K562 (cell line): ENCODE data around the gene TRIM26. TPM values are rescaled to one million over a fixed set of nuclear protein-coding genes. Genes with fewer than 3 reads are reported as not detected.

Experiments
- ATAC-seq: fragments of 200-7000 bp; cut with Tn5 transposase; 3 replicates; pipeline ENCODE4 v1.9.1; 2020; ENCODE audit warnings: moderate library complexity
- Bru-seq: library from RNA; stranded (reverse); fragments of 400-500 nt; gene quantifications from one replicate; lab custom pipeline; 2021; lab: Mats Ljungman, UMichigan
- BruChase-seq, 2 experiments: library from RNA; stranded (reverse); fragments of 400-500 nt; gene quantifications; one replicate each; lab custom pipeline; 2021; lab: Mats Ljungman, UMichigan
- BruUV-seq: library from RNA; stranded (reverse); fragments of 400-500 nt; replicated peaks from 2 replicates; lab custom pipeline; 2021; lab: Mats Ljungman, UMichigan
- CTCF ChIA-PET: fragments of 300-600 bp; formaldehyde crosslinking; extraction: SDS; loops from one replicate; lab custom pipeline; 2021; ENCODE audit warnings: low intra/inter-chr PET ratio; lab: Yijun Ruan, JAX
- POLR2A ChIA-PET: fragments of 300-600, 350-650 bp; sonication (Branson Sonifier 250); formaldehyde crosslinking; extraction: SDS; loops from one replicate; lab custom pipeline; 2021; ENCODE audit warnings: antibody characterized with exemption, inconsistent platforms; lab: Yijun Ruan, JAX
- DNase-seq, 4 experiments: peaks; one replicate each; pipeline versions ENCODE4 v3.0.0 to v3.0.0-alpha.2; 2011 to 2018; ENCODE audit warnings: low spot score in 3 of 4, mixed read lengths in 3 of 4; ENCODE audit errors: extremely low read depth in 1 of 4
- FAIRE-seq: peaks from 2 replicates; lab custom pipeline; 2011; peaks lifted over from hg19 to GRCh38; lab: Jason Lieb, UNC
- H2AFZ ChIP-seq: 2 replicates; pipeline ENCODE4 v1.6.0; 2011; ENCODE audit warnings: low read depth, low read length, control low read depth, inconsistent platforms
- H3K27ac ChIP-seq: fragments of 200-600 bp; 3 replicates; pipeline ENCODE4 v1.8.0; 2011; ENCODE audit warnings: low read depth, mild to moderate bottlenecking, control low read depth, inconsistent platforms, low read length, moderate library complexity, mixed read lengths; ENCODE audit errors: extremely low read depth
- H3K27me3 ChIP-seq, 2 experiments: fragments of 300-600 bp in 1 of 2; 2 replicates in 1 of 2; 3 replicates in 1 of 2; pipeline versions ENCODE4 v1.6.0 to v1.8.0; 2011; ENCODE audit warnings: inconsistent platforms in 2 of 2, low read length in 2 of 2, mild to moderate bottlenecking in 1 of 2, mixed read lengths in 1 of 2, moderate library complexity in 1 of 2; ENCODE audit not compliant: control insufficient read depth in 2 of 2, insufficient read depth in 2 of 2
- H3K36me3 ChIP-seq: fragments of 300-600 bp; 3 replicates; pipeline ENCODE4 v1.8.0; 2011; ENCODE audit warnings: mild to moderate bottlenecking, low read length, inconsistent platforms; ENCODE audit not compliant: control insufficient read depth, insufficient read depth
- H3K4me1 ChIP-seq, 2 experiments: fragments of 200-600 bp in 1 of 2; replicated peaks in 1 of 2; 2 replicates in 1 of 2; 3 replicates in 1 of 2; pipeline versions ENCODE4 v1.5.1 to v1.8.0; 2011; ENCODE audit warnings: inconsistent platforms in 2 of 2, low read length in 2 of 2, mild to moderate bottlenecking in 1 of 2, mixed read lengths in 1 of 2, moderate library complexity in 1 of 2; ENCODE audit not compliant: control insufficient read depth in 2 of 2, insufficient read depth in 2 of 2
- H3K4me2 ChIP-seq: 2 replicates; pipeline ENCODE4 v1.6.1; 2011; ENCODE audit warnings: low read length, control low read depth, inconsistent platforms, mixed read lengths; ENCODE audit not compliant: insufficient read depth
- H3K4me3 ChIP-seq: fragments of 200-600 bp; sonication (generic), shearing (Covaris generic); 2 replicates; pipeline ENCODE4 v1.5.1; 2016; ENCODE audit warnings: control low read depth, inconsistent platforms
- H3K79me2 ChIP-seq: fragments of 200-600 bp; 3 replicates; pipeline ENCODE4 v1.8.0; 2011; ENCODE audit warnings: low read length, inconsistent platforms; ENCODE audit not compliant: control insufficient read depth, insufficient read depth
- H3K9ac ChIP-seq, 2 experiments: 2 replicates each; pipeline versions ENCODE4 v1.6.0 to v1.6.1; 2011; ENCODE audit warnings: low read depth in 2 of 2, low read length in 2 of 2, control low read depth in 1 of 2, inconsistent platforms in 1 of 2, mild to moderate bottlenecking in 1 of 2, mixed read lengths in 1 of 2; ENCODE audit not compliant: insufficient read depth in 1 of 2
- H3K9me1 ChIP-seq: one replicate; pipeline ENCODE4 v1.6.0; 2011; ENCODE audit warnings: inconsistent platforms, mild to moderate bottlenecking, low read length, moderate library complexity; ENCODE audit not compliant: control insufficient read depth, insufficient read depth
- H3K9me3 ChIP-seq: replicated peaks from 2 replicates; pipeline ENCODE4 v1.5.1; 2011; ENCODE audit warnings: low read depth, low read length, inconsistent platforms; ENCODE audit not compliant: control insufficient read depth, insufficient read depth
- H4K20me1 ChIP-seq: replicated peaks from 2 replicates; pipeline ENCODE4 v1.6.1; 2011; ENCODE audit warnings: low read length, inconsistent platforms, mixed read lengths; ENCODE audit not compliant: control insufficient read depth, insufficient read depth
- CXXC5 ChIP-seq: fragments of 250-450 bp; sonication (Bioruptor Pico); IDR thresholded peaks from 2 replicates; pipeline ENCODE4 v1.8.0; 2022; ENCODE audit warnings: inconsistent platforms, mild to moderate bottlenecking, moderate library complexity
- ETV5 ChIP-seq: sonication (generic); formaldehyde crosslinking; IDR thresholded peaks from 2 replicates; pipeline ENCODE4 v1.4.0; 2020; ENCODE audit warnings: low read depth, mild to moderate bottlenecking, missing genetic modification reagents
- YY1 ChIP-seq, 3 experiments: IDR thresholded peaks; 2 replicates each; pipeline ENCODE4 v1.6.1; 2011; ENCODE audit warnings: low read length in 2 of 3, mild to moderate bottlenecking in 2 of 3, moderate library complexity in 2 of 3, borderline replicate concordance in 1 of 3, control low read depth in 1 of 3, low read depth in 1 of 3; ENCODE audit not compliant: insufficient read depth in 3 of 3, insufficient replicate concordance in 2 of 3, control insufficient read depth in 1 of 3, insufficient read length in 1 of 3; ENCODE audit errors: extremely low read depth in 1 of 3
- ZFP30 ChIP-seq: fragments of 250-450 bp; sonication (Bioruptor Pico); IDR thresholded peaks from 2 replicates; pipeline ENCODE4 v1.8.0; 2022; ENCODE audit warnings: moderate library complexity, mild to moderate bottlenecking, inconsistent platforms, borderline replicate concordance
- WGBS: fragments of 100-300 bp; shearing (Covaris generic); methylation state at CpG from one replicate; pipeline ENCODE4 v1.1.6; 2016; ENCODE audit warnings: low coverage, mixed read lengths; ENCODE audit not compliant: insufficient coverage; ENCODE audit errors: missing lambda C conversion rate; 5-methylcytosine and 5-hydroxymethylcytosine counted together
- in situ Hi-C: fragments of 300-500 bp; cut with MboI; formaldehyde crosslinking; loops from 4 replicates; pipeline ENCODE4 v1.15.0; 2018; ENCODE audit warnings: inconsistent platforms, mixed read lengths
- intact Hi-C: fragments of 100-400 bp; cut with micrococcal nuclease; formaldehyde crosslinking; loops from 2 replicates; pipeline ENCODE4 v1.14.2; 2022
- long read RNA-seq, 3 experiments: library from polyadenylated mRNA in 2 of 3; library from RNA in 1 of 3; unstranded in 2 of 3; stranded (forward) in 1 of 3; transcript quantifications; one replicate each; pipeline ENCODE4 v2.0.0, GENCODE V29; 2019 to 2022
- polyA minus RNA-seq, 3 experiments: library from RNA; depleted of rRNA, polyadenylated mRNA; stranded (reverse); fragments of >200 nt; gene quantifications; 2 replicates each; pipeline ENCODE4 v1.2.3, GENCODE V29; 2011
- polyA plus RNA-seq, 8 experiments: library from polyadenylated mRNA; depleted of rRNA in 4 of 8; stranded (reverse) in 5 of 8; unstranded in 3 of 8; fragments of >200 nt; fragmentation: Nextera tagmentation in 2 of 8; fragmentation: Illumina TruSeq in 1 of 8; extraction: Ambion mirVana in 2 of 8; extraction: Trizol in 1 of 8; gene quantifications; 2 replicates each; pipeline versions ENCODE4 v1.2.1 to v1.2.3, GENCODE V29; 2011 to 2014; ENCODE audit warnings: inconsistent platforms in 1 of 8, missing spikeins in 1 of 8
- total RNA-seq, 7 experiments: library from RNA; depleted of rRNA in 6 of 7; stranded (reverse); fragments of >200 nt in 6 of 7; fragmentation: Illumina TruSeq in 2 of 7; extraction: Trizol in 2 of 7; gene quantifications; 2 replicates each; pipeline versions ENCODE4 v1.2.1 to v1.2.3, GENCODE V29; 2011 to 2021; ENCODE audit warnings: low replicate concordance in 1 of 7
- TF ChIP-seq, protein P1 (sequence below): fragments of 250-450 bp; sonication (Bioruptor Pico); IDR thresholded peaks from 2 replicates; pipeline ENCODE4 v1.4.0; 2020
- TF ChIP-seq, protein P2 (sequence below): fragments of 450-650 bp; IDR thresholded peaks from 2 replicates; pipeline ENCODE4 v1.6.1; 2017; ENCODE audit warnings: antibody characterized with exemption, mild to moderate bottlenecking

The TRIM26 gene
- total RNA-seq (2011; cell fraction: chromatin; rRNA removed; ENCODE audit: low replicate concordance) = 2.1 and 2.6 TPM in 2 replicates
- total RNA-seq (2011; cell fraction: nucleolus; rRNA removed) = 1.1 and 1.2 TPM in 2 replicates
- 2.0 and 3.1 TPM in 2 replicates for total RNA-seq (2011; cell fraction: nucleoplasm; rRNA removed)
- total RNA-seq (2014; rRNA removed) = 2.8 and 5.3 TPM in 2 replicates
- total RNA-seq (2014; rRNA removed; fragmentation: Illumina TruSeq; extraction: Trizol) = 2.2 TPM in 2 replicates
- total RNA-seq (2015; rRNA removed; fragmentation: Illumina TruSeq; extraction: Trizol) = 3.7 and 4.3 TPM in 2 replicates
- total RNA-seq (2021) = 5.0 and 5.3 TPM in 2 replicates
- 1.4 and 2.0 TPM in 2 replicates for polyA plus RNA-seq (2011; rRNA removed)
- 1.1 and 1.2 TPM in 2 replicates for polyA plus RNA-seq (2011; cell fraction: cytosol; rRNA removed)
- 1.9 and 2.2 TPM in 2 replicates for polyA plus RNA-seq (2011; cell fraction: nucleus; rRNA removed)
- 3.4 and 3.5 TPM in 2 replicates for polyA plus RNA-seq (2012)
- polyA plus RNA-seq (2014; fragmentation: Illumina TruSeq; extraction: Trizol) = 5.0 and 5.1 TPM in 2 replicates
- polyA plus RNA-seq (2014; fragmentation: Nextera tagmentation; extraction: Ambion mirVana) = 1 to 10 TPM in 1 of 2 experiments, under 1 TPM in 1; 0.80 to 1.1 TPM
- 2.6 and 3.7 TPM in 2 replicates for polyA plus RNA-seq (2014; rRNA removed)
- polyA minus RNA-seq (2011; rRNA and poly(A)+ RNA removed) = 1.2 and 1.3 TPM in 2 replicates
- polyA minus RNA-seq (2011; cell fraction: cytosol; rRNA and poly(A)+ RNA removed) = 1.4 and 1.6 TPM in 2 replicates
- 0.67 and 0.94 TPM in 2 replicates for polyA minus RNA-seq (2011; cell fraction: nucleus; rRNA and poly(A)+ RNA removed)
- Bru-seq, nascent RNA = percentile 60 among the genes with signal in this experiment
- percentile 62 among the genes with signal in this experiment for BruChase-seq, experiment 1, labeled RNA remaining after a 2-hour chase
- BruChase-seq, experiment 2, labeled RNA remaining after a 6-hour chase = percentile 61 among the genes with signal in this experiment
- long read RNA-seq, experiment 1, partial matches to known transcripts = 1 of 6 reads
- long read RNA-seq, experiment 1, other reads (novel, unspliced or antisense) = 5 of 6 reads
- long read RNA-seq, experiment 2, partial matches to known transcripts = 0 of 5 reads
- long read RNA-seq, experiment 2, other reads (novel, unspliced or antisense) = 5 of 5 reads
- long read RNA-seq, experiment 3 = 0 reads

- Histone ChIP-seq H3K79me2 (no peaks in the 10 kb centered on the region), H3K4me1 (peaks cover 0 to 17% of the 10 kb centered on the region in 2 experiments; a peak in 2 of 5 replicates), H3K4me3 (peak within 1 kb of the TSS; percentile 40), H3K4me2 (peak within 1 kb of the TSS; percentile 70), H4K20me1 (no peaks in the 10 kb centered on the region), H3K36me3 (no peaks in the 10 kb centered on the region), H3K27ac (no peak within 1 kb of the TSS), H3K9me1 (no peaks in the 10 kb centered on the region), H2AFZ (peak within 1 kb of the TSS; percentile 81), H3K9me3 (no peaks in the 10 kb centered on the region), H3K27me3 (peaks cover 0 to 10% of the 10 kb centered on the region in 2 experiments; a peak in 2 of 5 replicates), H3K9ac (peak within 1 kb of the TSS; percentile 22 to 66; a peak in 3 of 4 replicates)
- BruUV-seq = TSS peak; percentile 62
- ChIA-PET CTCF (no interaction called here), POLR2A (interaction anchor here (0.6 to 1.0 kb wide), 2 partner anchors 10 to 616 kb away, joined by 3 to 4 read pairs; no protein-coding TSS in a partner anchor)
- 12% methylated on average over 58 of the region's 59 CpGs for WGBS
- in situ Hi-C loops = no loop called here
- DNase-seq (peak; percentile 82 to 94 (median 88)), ATAC-seq (peak; percentile 98), FAIRE-seq (no peak)
- intact Hi-C loops = no loop called here
- TF ChIP-seq, protein P1, sequence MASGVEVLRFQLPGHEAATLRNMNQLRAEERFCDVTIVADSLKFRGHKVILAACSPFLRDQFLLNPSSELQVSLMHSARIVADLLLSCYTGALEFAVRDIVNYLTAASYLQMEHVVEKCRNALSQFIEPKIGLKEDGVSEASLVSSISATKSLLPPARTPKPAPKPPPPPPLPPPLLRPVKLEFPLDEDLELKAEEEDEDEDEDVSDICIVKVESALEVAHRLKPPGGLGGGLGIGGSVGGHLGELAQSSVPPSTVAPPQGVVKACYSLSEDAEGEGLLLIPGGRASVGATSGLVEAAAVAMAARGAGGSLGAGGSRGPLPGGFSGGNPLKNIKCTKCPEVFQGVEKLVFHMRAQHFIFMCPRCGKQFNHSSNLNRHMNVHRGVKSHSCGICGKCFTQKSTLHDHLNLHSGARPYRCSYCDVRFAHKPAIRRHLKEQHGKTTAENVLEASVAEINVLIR = peak; percentile 67
- no peak for TF ChIP-seq ETV5 (CRISPR knock-in tag)
- TF ChIP-seq CXXC5 (CRISPR knock-in tag) = peak; percentile 29; the same call in 1 of the 2 replicates
- TF ChIP-seq ZFP30 (CRISPR knock-in tag) = no peak
- TF ChIP-seq, protein P2, sequence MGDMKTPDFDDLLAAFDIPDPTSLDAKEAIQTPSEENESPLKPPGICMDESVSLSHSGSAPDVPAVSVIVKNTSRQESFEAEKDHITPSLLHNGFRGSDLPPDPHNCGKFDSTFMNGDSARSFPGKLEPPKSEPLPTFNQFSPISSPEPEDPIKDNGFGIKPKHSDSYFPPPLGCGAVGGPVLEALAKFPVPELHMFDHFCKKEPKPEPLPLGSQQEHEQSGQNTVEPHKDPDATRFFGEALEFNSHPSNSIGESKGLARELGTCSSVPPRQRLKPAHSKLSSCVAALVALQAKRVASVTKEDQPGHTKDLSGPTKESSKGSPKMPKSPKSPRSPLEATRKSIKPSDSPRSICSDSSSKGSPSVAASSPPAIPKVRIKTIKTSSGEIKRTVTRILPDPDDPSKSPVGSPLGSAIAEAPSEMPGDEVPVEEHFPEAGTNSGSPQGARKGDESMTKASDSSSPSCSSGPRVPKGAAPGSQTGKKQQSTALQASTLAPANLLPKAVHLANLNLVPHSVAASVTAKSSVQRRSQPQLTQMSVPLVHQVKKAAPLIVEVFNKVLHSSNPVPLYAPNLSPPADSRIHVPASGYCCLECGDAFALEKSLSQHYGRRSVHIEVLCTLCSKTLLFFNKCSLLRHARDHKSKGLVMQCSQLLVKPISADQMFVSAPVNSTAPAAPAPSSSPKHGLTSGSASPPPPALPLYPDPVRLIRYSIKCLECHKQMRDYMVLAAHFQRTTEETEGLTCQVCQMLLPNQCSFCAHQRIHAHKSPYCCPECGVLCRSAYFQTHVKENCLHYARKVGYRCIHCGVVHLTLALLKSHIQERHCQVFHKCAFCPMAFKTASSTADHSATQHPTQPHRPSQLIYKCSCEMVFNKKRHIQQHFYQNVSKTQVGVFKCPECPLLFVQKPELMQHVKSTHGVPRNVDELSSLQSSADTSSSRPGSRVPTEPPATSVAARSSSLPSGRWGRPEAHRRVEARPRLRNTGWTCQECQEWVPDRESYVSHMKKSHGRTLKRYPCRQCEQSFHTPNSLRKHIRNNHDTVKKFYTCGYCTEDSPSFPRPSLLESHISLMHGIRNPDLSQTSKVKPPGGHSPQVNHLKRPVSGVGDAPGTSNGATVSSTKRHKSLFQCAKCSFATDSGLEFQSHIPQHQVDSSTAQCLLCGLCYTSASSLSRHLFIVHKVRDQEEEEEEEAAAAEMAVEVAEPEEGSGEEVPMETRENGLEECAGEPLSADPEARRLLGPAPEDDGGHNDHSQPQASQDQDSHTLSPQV = no peak
- no peak for TF ChIP-seq YY1 (IDR thresholded peaks at IDR 0.05; ENCODE audit: borderline replicate concordance in 1 of 3, control insufficient read depth in 1 of 3, extremely low read depth in 1 of 3, insufficient read depth in 3 of 3, insufficient read length in 1 of 3, insufficient replicate concordance in 2 of 3, low read depth in 1 of 3, low read length in 2 of 3)
Observed at GRCh38 chr6:30212865-30213666, at the start of gene TRIM26. TSS of gene TRIM26 (minus strand) at chr6:30213406. CDS start at chr6:30199103, 14,303 bp downstream.
